HEK293 (cell line): ENCODE results near the gene TSPAN17.

Source experiments
- CTCF ChIA-PET: fragments of 350-600 bp; formaldehyde crosslinking; extraction: SDS; loops from one replicate; lab custom pipeline; 2021; ENCODE audit warnings: antibody characterized with exemption; lab: Yijun Ruan, JAX
- POLR2A ChIA-PET: fragments of 300-600 bp; formaldehyde crosslinking; extraction: SDS; loops from one replicate; lab custom pipeline; 2020; ENCODE audit warnings: antibody characterized with exemption, inconsistent platforms; lab: Yijun Ruan, JAX
- H3K27ac ChIP-seq: fragments of 200-500 bp; sonication (Bioruptor generic); 2 replicates; pipeline ENCODE4 v1.5.1; 2014; ENCODE audit warnings: low read depth, low read length, control low read depth, inconsistent platforms; ENCODE audit errors: extremely low read depth
- H3K36me3 ChIP-seq, 2 experiments: fragments of 200-500 bp in 1 of 2; sonication (Bioruptor generic) in 1 of 2; 1 replicate in 1 of 2; 2 replicates in 1 of 2; pipeline ENCODE4 v1.5.1; 2014 to 2017; ENCODE audit warnings: inconsistent platforms in 2 of 2, low read length in 2 of 2; ENCODE audit not compliant: control insufficient read depth in 2 of 2, insufficient read depth in 1 of 2
- H3K4me1 ChIP-seq: fragments of 200-500 bp; sonication (Bioruptor generic); 2 replicates; pipeline ENCODE4 v1.5.1; 2014; ENCODE audit warnings: mild to moderate bottlenecking, low read length, inconsistent platforms; ENCODE audit not compliant: control insufficient read depth, insufficient read depth
- H3K4me3 ChIP-seq: 2 replicates; pipeline ENCODE4 v1.5.1; 2011; ENCODE audit warnings: low read depth, mild to moderate bottlenecking, control low read depth, low read length, moderate library complexity
- H3K9me3 ChIP-seq: fragments of 200-500 bp; sonication (Bioruptor generic); 2 replicates; pipeline ENCODE4 v1.5.1; 2014; ENCODE audit warnings: low read depth, low read length, inconsistent platforms; ENCODE audit not compliant: control insufficient read depth, insufficient read depth
- GLI4 ChIP-seq: fragments of 450-650 bp; formaldehyde crosslinking; IDR thresholded peaks from 2 replicates; pipeline ENCODE4 v1.5.1; 2016; ENCODE audit warnings: missing biosample characterization, missing genetic modification characterization
- INSM2 ChIP-seq: fragments of 450-650 bp; formaldehyde crosslinking; IDR thresholded peaks from 2 replicates; pipeline ENCODE4 v1.5.1; 2016; ENCODE audit warnings: missing biosample characterization, missing genetic modification characterization
- MYNN ChIP-seq: fragments of 450-650 bp; formaldehyde crosslinking; IDR thresholded peaks from 2 replicates; pipeline ENCODE4 v1.5.1; 2016; ENCODE audit warnings: missing biosample characterization, missing genetic modification characterization, borderline replicate concordance
- YY1 ChIP-seq: fragments of 450-650 bp; formaldehyde crosslinking; IDR thresholded peaks from 2 replicates; pipeline ENCODE4 v1.5.1; 2018; ENCODE audit warnings: missing biosample characterization, missing genetic modification characterization
- ZBTB6 ChIP-seq: fragments of 450-650 bp; formaldehyde crosslinking; IDR thresholded peaks from 2 replicates; pipeline ENCODE4 v1.5.1; 2017; ENCODE audit warnings: missing biosample characterization, missing genetic modification characterization
- ZFP3 ChIP-seq: fragments of 450-650 bp; formaldehyde crosslinking; IDR thresholded peaks from 2 replicates; pipeline ENCODE4 v1.5.1; 2016; ENCODE audit warnings: low read depth, missing biosample characterization, missing genetic modification characterization
- ZNF19 ChIP-seq: fragments of 450-650 bp; formaldehyde crosslinking; IDR thresholded peaks from 2 replicates; pipeline ENCODE4; 2016; ENCODE audit warnings: missing biosample characterization, missing genetic modification characterization, low read depth
- ZNF223 ChIP-seq: fragments of 450-650 bp; formaldehyde crosslinking; IDR thresholded peaks from 2 replicates; pipeline ENCODE4 v1.5.1; 2016; ENCODE audit warnings: missing biosample characterization, missing genetic modification characterization
- ZNF280C ChIP-seq: fragments of 450-650 bp; formaldehyde crosslinking; IDR thresholded peaks from 2 replicates; pipeline ENCODE4 v1.5.1; 2016; ENCODE audit warnings: missing biosample characterization, missing genetic modification characterization
- ZNF48 ChIP-seq: fragments of 450-650 bp; formaldehyde crosslinking; IDR thresholded peaks from 2 replicates; pipeline ENCODE4 v1.5.1; 2016; ENCODE audit warnings: missing biosample characterization, missing genetic modification characterization
- ZNF544 ChIP-seq: fragments of 450-650 bp; formaldehyde crosslinking; IDR thresholded peaks from 2 replicates; pipeline ENCODE4 v1.5.0; 2017; ENCODE audit warnings: missing biosample characterization, missing genetic modification characterization
- ZNF580 ChIP-seq: fragments of 450-650 bp; formaldehyde crosslinking; IDR thresholded peaks from 2 replicates; pipeline ENCODE4 v1.5.1; 2016; ENCODE audit warnings: missing biosample characterization, missing genetic modification characterization
- ZNF610 ChIP-seq: fragments of 450-650 bp; formaldehyde crosslinking; IDR thresholded peaks from 2 replicates; pipeline ENCODE4 v1.5.1; 2016; ENCODE audit warnings: missing biosample characterization, missing genetic modification characterization, borderline replicate concordance
- ZNF639 ChIP-seq: fragments of 450-650 bp; formaldehyde crosslinking; IDR thresholded peaks from 2 replicates; pipeline ENCODE4 v1.5.1; 2016; ENCODE audit warnings: missing biosample characterization, missing genetic modification characterization
- ZNF692 ChIP-seq: fragments of 450-650 bp; formaldehyde crosslinking; IDR thresholded peaks from 2 replicates; pipeline ENCODE4 v1.5.1; 2016; ENCODE audit warnings: missing biosample characterization, missing genetic modification characterization
- ZNF707 ChIP-seq: fragments of 450-650 bp; formaldehyde crosslinking; IDR thresholded peaks from 2 replicates; pipeline ENCODE4 v1.5.1; 2016; ENCODE audit warnings: missing biosample characterization, missing genetic modification characterization
- ZSCAN23 ChIP-seq: fragments of 450-650 bp; formaldehyde crosslinking; IDR thresholded peaks from 2 replicates; pipeline ENCODE4 v1.5.1; 2016; ENCODE audit warnings: missing biosample characterization, missing genetic modification characterization
- ZXDB ChIP-seq: fragments of 450-650 bp; formaldehyde crosslinking; IDR thresholded peaks from 2 replicates; pipeline ENCODE4 v1.5.1; 2016; ENCODE audit warnings: missing biosample characterization, missing genetic modification characterization

The TSPAN17 gene

GRCh38 chr5:176694146-176694545, 46.9 kb downstream of the TSPAN17 start:
- H3K9me3 ChIP-seq, result no peaks in the 10 kb centered on the region
- no peaks in the 10 kb centered on the region for H3K36me3 ChIP-seq
- TF ChIP-seq MYNN (no peak), GLI4 (tag by site-specific recombination) (no peak), ZSCAN23 (tag by site-specific recombination) (no peak), ZFP3 (tag by site-specific recombination) (no peak), INSM2 (no peak), YY1 (tag by site-specific recombination) (no peak), ZNF580 (tag by site-specific recombination) (no peak), ZNF544 (no peak), ZNF223 (tag by site-specific recombination) (no peak), ZNF48 (no peak), ZXDB (tag by site-specific recombination) (no peak), ZNF19 (tag by site-specific recombination) (no peak), ZNF692 (tag by site-specific recombination) (no peak)
- POLR2A ChIA-PET, result interaction anchor here (1.7 kb wide), 1 partner anchor 10 kb away, joined by 4 read pairs; no protein-coding TSS in a partner anchor
- peaks cover 6% of the 10 kb centered on the region; the same call in 1 of the 2 replicates for H3K4me1 ChIP-seq
- no peak overlapping the region for H3K27ac ChIP-seq
- no peak overlapping the region for H3K4me3 ChIP-seq
- CTCF ChIA-PET, result interaction anchor here (1.0 to 2.7 kb wide), 2 partner anchors 34 to 418 kb away, joined by 4 to 17 read pairs; no protein-coding TSS in a partner anchor

- no peak for TF ChIP-seq ZNF707 (tag by site-specific recombination)
- TF ChIP-seq ZNF610 (tag by site-specific recombination), result no peak
- TF ChIP-seq ZNF280C (tag by site-specific recombination), result no peak
- TF ChIP-seq ZNF639 (tag by site-specific recombination), result no peak
- TF ChIP-seq ZBTB6 (tag by site-specific recombination), result no peak
- TF ChIP-seq ZNF580 (tag by site-specific recombination), result no peak
- ChIA-PET POLR2A (interaction anchor here (1.7 kb wide), 1 partner anchor 11 kb away, joined by 4 read pairs; no protein-coding TSS in a partner anchor), CTCF (interaction anchor here (2.7 kb wide), 1 partner anchor 34 kb away, joined by 17 read pairs; no protein-coding TSS in a partner anchor)
- Histone ChIP-seq H3K27ac (no peak overlapping the region), H3K4me3 (no peak overlapping the region), H3K36me3 (no peaks in the 10 kb centered on the region), H3K4me1 (peaks cover 6% of the 10 kb centered on the region; the same call in 1 of the 2 replicates), H3K9me3 (no peaks in the 10 kb centered on the region)
Measured at GRCh38 chr5:176694631-176695030, 47.3 kb downstream of the TSPAN17 start.
